OCI-LY7 (cell line): ENCODE results near the gene ACP5. TPM values are rescaled to one million over a fixed set of nuclear protein-coding genes. Genes with fewer than 3 reads are reported as not detected.
A peak's percentile ranks its signal among the peaks of the same experiment; 100 is the strongest.

ENCODE experiments used
- BruUV-seq: library from RNA; stranded (reverse); fragments of 400-500 nt; replicated peaks from 2 replicates; lab custom pipeline; 2021; lab: Mats Ljungman, UMichigan
- CTCF ChIA-PET: fragments of 300-600 bp; sonication (Branson Sonifier 250); formaldehyde crosslinking; loops from one replicate; lab custom pipeline; 2022; ENCODE audit warnings: antibody characterized with exemption; ENCODE audit not compliant: unreplicated experiment; lab: Charles Lee
- POLR2A ChIA-PET: fragments of 300-600 bp; sonication (Branson Sonifier 250); formaldehyde crosslinking; loops from one replicate; lab custom pipeline; 2022; ENCODE audit warnings: antibody characterized with exemption; lab: Charles Lee
- DNase-seq: peaks from one replicate; pipeline ENCODE4 v3.0.0-alpha.2; 2015; ENCODE audit warnings: low spot score
- H2AFZ ChIP-seq: fragments of 200-600 bp; sonication (generic), shearing (Covaris generic); 2 replicates; pipeline ENCODE4 v1.6.1; 2014; ENCODE audit warnings: mild to moderate bottlenecking, antibody characterized with exemption, low read length, moderate library complexity
- H3K27ac ChIP-seq: fragments of 200-600 bp; sonication (generic); 2 replicates; pipeline ENCODE4 v1.5.1; 2014; ENCODE audit warnings: mixed run types, low read depth, mild to moderate bottlenecking, moderate library complexity, low read length, inconsistent platforms; ENCODE audit not compliant: poor library complexity, severe bottlenecking
- H3K36me3 ChIP-seq: fragments of 200-600 bp; sonication (generic); 2 replicates; pipeline ENCODE4 v1.6.1; 2014; ENCODE audit warnings: mild to moderate bottlenecking, antibody characterized with exemption, low read length, moderate library complexity, mixed read lengths; ENCODE audit not compliant: insufficient read depth
- H3K4me1 ChIP-seq: fragments of 200-600 bp; sonication (generic); 2 replicates; pipeline ENCODE4 v1.5.1; 2014; ENCODE audit warnings: mild to moderate bottlenecking, low read length; ENCODE audit not compliant: insufficient read depth, poor library complexity, severe bottlenecking
- H3K4me2 ChIP-seq: fragments of 200-600 bp; sonication (generic); 2 replicates; pipeline ENCODE4 v1.6.1; 2014; ENCODE audit warnings: mild to moderate bottlenecking, low read length
- H3K4me3 ChIP-seq: fragments of 200-600 bp; sonication (generic); 2 replicates; pipeline ENCODE4 v1.5.1; 2014; ENCODE audit warnings: mild to moderate bottlenecking, low read depth, low read length; ENCODE audit not compliant: poor library complexity, severe bottlenecking
- H3K79me2 ChIP-seq: fragments of 200-600 bp; sonication (generic); 2 replicates; pipeline ENCODE4 v1.6.1; 2016; ENCODE audit warnings: low read depth, mild to moderate bottlenecking, low read length, moderate library complexity, mixed read lengths; ENCODE audit not compliant: insufficient read depth
- H3K9me2 ChIP-seq: fragments of 200-600 bp; sonication (generic); 2 replicates; pipeline ENCODE4 v1.6.1; 2016; ENCODE audit warnings: mild to moderate bottlenecking, low read length, mixed read lengths; ENCODE audit not compliant: insufficient read depth
- H3K9me3 ChIP-seq: fragments of 200-600 bp; sonication (generic); 2 replicates; pipeline ENCODE4 v1.6.1; 2014; ENCODE audit warnings: mild to moderate bottlenecking, mixed run types, low read length, mixed read lengths
- H4K20me1 ChIP-seq: fragments of 200-600 bp; sonication (generic); 2 replicates; pipeline ENCODE4 v1.6.1; 2014; ENCODE audit warnings: mild to moderate bottlenecking, antibody characterized with exemption, low read length, moderate library complexity, mixed read lengths; ENCODE audit not compliant: insufficient read depth
- CTCF ChIP-seq: fragments of 200-600 bp; sonication (generic); conservative IDR thresholded peaks from 2 replicates; pipeline ENCODE4 v1.5.1; 2014; ENCODE audit warnings: mild to moderate bottlenecking, antibody characterized with exemption, low read length, moderate library complexity, mixed read lengths
- EZH2phosphoT487 ChIP-seq: fragments of 200-600 bp; sonication (generic); IDR thresholded peaks from 2 replicates; pipeline ENCODE4 v1.6.1; 2018; ENCODE audit warnings: low read depth, borderline replicate concordance, mild to moderate bottlenecking, mixed run types, antibody characterized with exemption, low read length, moderate library complexity, mixed read lengths
- intact Hi-C: fragments of 100-400 bp; cut with micrococcal nuclease; formaldehyde crosslinking; loops from one replicate; pipeline ENCODE4 v1.10.0; 2022; ENCODE audit not compliant: unreplicated experiment
- total RNA-seq, 2 experiments: library from RNA; depleted of rRNA in 1 of 2; stranded (reverse); fragments of >200 nt in 1 of 2; shearing (Covaris generic) in 1 of 2; gene quantifications; 2 replicates each; pipeline ENCODE4 v1.2.3, GENCODE V29; 2014 to 2022

Gene ACP5
- total RNA-seq, 2 experiments from 2014 or later = 16.3 to 21.6 TPM

GRCh38 chr19:11555246-11555645 is 22.2 kb downstream of the ACP5 start:
- peaks cover 41% of the 10 kb centered on the region for H3K79me2 ChIP-seq
- H3K4me1 ChIP-seq = peaks cover 50% of the 10 kb centered on the region

GRCh38 chr19:11554160-11554559 is 23.3 kb downstream of the ACP5 start:
- ChIA-PET POLR2A (interaction anchor here (0.7 kb wide), 1 partner anchor 61 kb away, joined by 5 read pairs; no protein-coding TSS in a partner anchor), CTCF (no interaction called here)
- peaks cover 48% of the 10 kb centered on the region for H3K4me1 ChIP-seq
- no TSS peak for BruUV-seq
- TF ChIP-seq EZH2phosphoT487 (no peak), CTCF (no peak)
- H3K9me2 ChIP-seq = no peaks in the 10 kb centered on the region
- H3K79me2 ChIP-seq = peaks cover 31% of the 10 kb centered on the region
- peak overlapping the region; percentile 69 for H3K4me2 ChIP-seq
- H3K4me3 ChIP-seq = no peak overlapping the region
- peaks cover 10% of the 10 kb centered on the region; the same call in 1 of the 2 replicates for H4K20me1 ChIP-seq
- DNase-seq = peak; percentile 63
- H3K36me3 ChIP-seq = peaks cover 51% of the 10 kb centered on the region
- H2AFZ ChIP-seq = no peak overlapping the region
- intact Hi-C loops = loop anchor here (5.0 kb wide), 1 partner anchor 33 kb away; no protein-coding TSS in a partner anchor
- no peaks in the 10 kb centered on the region for H3K9me3 ChIP-seq
- H3K27ac ChIP-seq = peak overlapping the region; percentile 67

More at GRCh38 chr19:11555246-11555645, 22.2 kb downstream of the ACP5 start:
- TF ChIP-seq CTCF (no peak), EZH2phosphoT487 (no peak)
- no peak overlapping the region for H2AFZ ChIP-seq
- H4K20me1 ChIP-seq = peaks cover 10% of the 10 kb centered on the region; the same call in 1 of the 2 replicates
- no peak overlapping the region for H3K27ac ChIP-seq
- H3K4me3 ChIP-seq = no peak overlapping the region
- no peaks in the 10 kb centered on the region for H3K9me2 ChIP-seq
- CTCF ChIA-PET = no interaction called here
- POLR2A ChIA-PET = no interaction called here
- H3K36me3 ChIP-seq = peaks cover 51% of the 10 kb centered on the region
- H3K4me2 ChIP-seq = no peak overlapping the region
- intact Hi-C loops = no loop called here
- DNase-seq = no peak
- no TSS peak for BruUV-seq
- no peaks in the 10 kb centered on the region for H3K9me3 ChIP-seq

- peak overlapping the region; percentile 69 for H3K4me2 ChIP-seq
- intact Hi-C loops = loop anchor here (5.0 kb wide), 1 partner anchor 34 kb away; no protein-coding TSS in a partner anchor
- H3K36me3 ChIP-seq = peaks cover 51% of the 10 kb centered on the region
- H3K9me2 ChIP-seq = no peaks in the 10 kb centered on the region
- BruUV-seq = no TSS peak
- H4K20me1 ChIP-seq = no peaks in the 10 kb centered on the region
- peaks cover 41% of the 10 kb centered on the region for H3K4me1 ChIP-seq
- DNase-seq = peak; percentile 81
- H2AFZ ChIP-seq = no peak overlapping the region
- ChIA-PET CTCF (no interaction called here), POLR2A (no interaction called here)
- H3K4me3 ChIP-seq = peak overlapping the region; percentile 38
- no peaks in the 10 kb centered on the region for H3K9me3 ChIP-seq
- H3K79me2 ChIP-seq = peaks cover 19% of the 10 kb centered on the region
- H3K27ac ChIP-seq = peak overlapping the region; percentile 67
- no peak for TF ChIP-seq EZH2phosphoT487
- TF ChIP-seq CTCF = 0 out of 2 replicates have a peak, but pooled peaks have one; percentile 17
Measured at GRCh38 chr19:11552666-11553372, 24.6 kb downstream of the ACP5 start.
